SK-N-SH treated with all-trans-retinoic acid at 6 μM for 48 hours (cell line): ENCODE results near the gene TXNL4B.

Source experiments
- ATAC-seq: fragments of 200-7000 bp; cut with Tn5 transposase; 3 replicates; pipeline ENCODE4 v1.9.1; 2020; ENCODE audit warnings: mild to moderate bottlenecking, moderate library complexity
- ARNTL ChIP-seq: fragments of 450-650 bp; formaldehyde crosslinking; IDR thresholded peaks from 2 replicates; pipeline ENCODE4 v1.5.0; 2020; ENCODE audit warnings: low read depth, mild to moderate bottlenecking, moderate library complexity, borderline replicate concordance
- BACH2 ChIP-seq: fragments of 250-450 bp; sonication (Bioruptor Pico); IDR thresholded peaks from 2 replicates; pipeline ENCODE4 v1.9.0; 2021; ENCODE audit warnings: mild to moderate bottlenecking, borderline replicate concordance
- CSDC2 ChIP-seq: fragments of 250-450 bp; sonication (Bioruptor Pico); IDR thresholded peaks from 2 replicates; pipeline ENCODE4 v1.5.0; 2020; ENCODE audit warnings: mild to moderate bottlenecking, moderate library complexity
- ESRRG ChIP-seq: fragments of 250-450 bp; sonication (Bioruptor Pico); IDR thresholded peaks from 2 replicates; pipeline ENCODE4 v1.6.1; 2021; ENCODE audit warnings: mild to moderate bottlenecking
- GLIS3 ChIP-seq: fragments of 250-450 bp; sonication (Bioruptor Pico); IDR thresholded peaks from 2 replicates; pipeline ENCODE4 v1.5.0; 2020; ENCODE audit warnings: mild to moderate bottlenecking, moderate library complexity
- OSR1 ChIP-seq: fragments of 250-450 bp; sonication (Bioruptor Pico); IDR thresholded peaks from 2 replicates; pipeline ENCODE4 v1.8.0; 2022; ENCODE audit warnings: moderate library complexity, mild to moderate bottlenecking, inconsistent platforms
- RARB ChIP-seq: fragments of 250-450 bp; sonication (Bioruptor Pico); IDR thresholded peaks from 2 replicates; pipeline ENCODE4 v1.8.0; 2021; ENCODE audit warnings: mild to moderate bottlenecking, moderate library complexity
- SNAI2 ChIP-seq: fragments of 250-450 bp; sonication (Bioruptor Pico); IDR thresholded peaks from 2 replicates; pipeline ENCODE4 v1.5.0; 2020; ENCODE audit warnings: mild to moderate bottlenecking, moderate library complexity
- TCF4 ChIP-seq: fragments of 250-450 bp; sonication (Bioruptor Pico); IDR thresholded peaks from 2 replicates; pipeline ENCODE4 v1.8.0; 2021; ENCODE audit warnings: mild to moderate bottlenecking, moderate library complexity, borderline replicate concordance
- TOX ChIP-seq: fragments of 250-450 bp; sonication (Bioruptor Pico); IDR thresholded peaks from 2 replicates; pipeline ENCODE4 v1.8.0; 2021; ENCODE audit warnings: mild to moderate bottlenecking, moderate library complexity, borderline replicate concordance
- ZC3H10 ChIP-seq: fragments of 250-450 bp; sonication (Bioruptor Pico); IDR thresholded peaks from 2 replicates; pipeline ENCODE4 v1.5.1; 2021; ENCODE audit warnings: mild to moderate bottlenecking, moderate library complexity
- ZFP3 ChIP-seq: fragments of 250-450 bp; sonication (Bioruptor Pico); IDR thresholded peaks from 2 replicates; pipeline ENCODE4 v1.5.0; 2020; ENCODE audit warnings: mild to moderate bottlenecking, moderate library complexity
- ZFP30 ChIP-seq: fragments of 450-650 bp; formaldehyde crosslinking; IDR thresholded peaks from 2 replicates; pipeline ENCODE4 v1.5.0; 2022; ENCODE audit warnings: mild to moderate bottlenecking, moderate library complexity
- ZNF565 ChIP-seq: fragments of 450-650 bp; formaldehyde crosslinking; conservative IDR thresholded peaks from 2 replicates; pipeline ENCODE4 v1.5.0; 2020; ENCODE audit warnings: low read depth, mild to moderate bottlenecking, moderate library complexity
- ZNF70 ChIP-seq: fragments of 450-650 bp; formaldehyde crosslinking; IDR thresholded peaks from 2 replicates; pipeline ENCODE4 v1.5.0; 2020; ENCODE audit warnings: mild to moderate bottlenecking, moderate library complexity
- ZNF8 ChIP-seq: fragments of 450-650 bp; formaldehyde crosslinking; IDR thresholded peaks from 2 replicates; pipeline ENCODE4 v1.5.0; 2020; ENCODE audit warnings: mild to moderate bottlenecking, moderate library complexity
- TF ChIP-seq, protein P1 (sequence below): fragments of 250-450 bp; sonication (Bioruptor Pico); IDR thresholded peaks from 2 replicates; pipeline ENCODE4 v1.8.0; 2020; ENCODE audit warnings: mild to moderate bottlenecking, moderate library complexity, borderline replicate concordance
- TF ChIP-seq, protein P2 (sequence below): fragments of 250-450 bp; sonication (Bioruptor Pico); IDR thresholded peaks from 2 replicates; pipeline ENCODE4 v1.5.1; 2021; ENCODE audit warnings: mild to moderate bottlenecking, moderate library complexity
- TF ChIP-seq, protein P3 (sequence below): fragments of 250-450 bp; sonication (Bioruptor Pico); IDR thresholded peaks from 2 replicates; pipeline ENCODE4 v1.8.0; 2021; ENCODE audit warnings: low read depth, mild to moderate bottlenecking, moderate library complexity, borderline replicate concordance
- TF ChIP-seq, protein P4 (sequence below): fragments of 250-450 bp; sonication (Bioruptor Pico); IDR thresholded peaks from 2 replicates; pipeline ENCODE4 v1.5.0; 2020; ENCODE audit warnings: mild to moderate bottlenecking, moderate library complexity

The TXNL4B gene

DNA sequence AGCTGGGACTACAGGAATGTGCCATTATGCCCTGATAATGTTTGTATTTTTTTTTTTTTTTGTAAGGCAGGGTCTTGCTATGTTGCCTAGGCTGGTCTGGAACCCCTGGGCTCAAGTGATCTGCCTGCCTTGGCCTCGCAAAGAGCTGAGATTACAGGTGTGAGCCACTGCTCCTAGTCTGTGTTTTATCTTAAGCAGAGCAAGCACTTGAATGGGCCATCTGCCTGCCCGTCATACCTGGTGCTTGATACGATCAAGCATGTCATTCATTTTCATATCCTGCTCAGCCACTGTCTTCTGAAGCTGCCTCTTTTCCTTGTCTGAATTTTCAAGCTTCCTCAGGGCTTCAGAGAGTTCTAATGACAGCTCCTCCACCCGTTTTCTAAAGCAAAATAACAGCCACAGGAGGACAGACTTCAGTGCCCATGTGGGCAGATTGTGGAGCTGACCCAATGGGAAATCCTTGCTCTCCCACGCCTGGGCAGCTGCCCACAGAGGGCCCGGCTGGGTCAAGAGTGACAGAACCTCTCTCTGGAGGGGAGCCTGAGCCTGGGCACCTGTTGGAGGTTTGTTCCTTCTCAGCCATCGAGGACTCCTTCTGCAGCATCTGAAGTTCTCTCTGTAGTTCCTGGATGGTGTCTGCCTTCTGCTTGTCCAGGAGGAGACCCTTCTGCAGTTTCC is 36.7 kb upstream of the TXNL4B start:
- TF ChIP-seq ESRRG: no peak
- no peak for TF ChIP-seq TCF4
- TF ChIP-seq ZFP3: no peak
- TF ChIP-seq, protein P1, sequence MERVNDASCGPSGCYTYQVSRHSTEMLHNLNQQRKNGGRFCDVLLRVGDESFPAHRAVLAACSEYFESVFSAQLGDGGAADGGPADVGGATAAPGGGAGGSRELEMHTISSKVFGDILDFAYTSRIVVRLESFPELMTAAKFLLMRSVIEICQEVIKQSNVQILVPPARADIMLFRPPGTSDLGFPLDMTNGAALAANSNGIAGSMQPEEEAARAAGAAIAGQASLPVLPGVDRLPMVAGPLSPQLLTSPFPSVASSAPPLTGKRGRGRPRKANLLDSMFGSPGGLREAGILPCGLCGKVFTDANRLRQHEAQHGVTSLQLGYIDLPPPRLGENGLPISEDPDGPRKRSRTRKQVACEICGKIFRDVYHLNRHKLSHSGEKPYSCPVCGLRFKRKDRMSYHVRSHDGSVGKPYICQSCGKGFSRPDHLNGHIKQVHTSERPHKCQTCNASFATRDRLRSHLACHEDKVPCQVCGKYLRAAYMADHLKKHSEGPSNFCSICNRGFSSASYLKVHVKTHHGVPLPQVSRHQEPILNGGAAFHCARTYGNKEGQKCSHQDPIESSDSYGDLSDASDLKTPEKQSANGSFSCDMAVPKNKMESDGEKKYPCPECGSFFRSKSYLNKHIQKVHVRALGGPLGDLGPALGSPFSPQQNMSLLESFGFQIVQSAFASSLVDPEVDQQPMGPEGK (CRISPR knock-in tag): no peak
- TF ChIP-seq, protein P2, sequence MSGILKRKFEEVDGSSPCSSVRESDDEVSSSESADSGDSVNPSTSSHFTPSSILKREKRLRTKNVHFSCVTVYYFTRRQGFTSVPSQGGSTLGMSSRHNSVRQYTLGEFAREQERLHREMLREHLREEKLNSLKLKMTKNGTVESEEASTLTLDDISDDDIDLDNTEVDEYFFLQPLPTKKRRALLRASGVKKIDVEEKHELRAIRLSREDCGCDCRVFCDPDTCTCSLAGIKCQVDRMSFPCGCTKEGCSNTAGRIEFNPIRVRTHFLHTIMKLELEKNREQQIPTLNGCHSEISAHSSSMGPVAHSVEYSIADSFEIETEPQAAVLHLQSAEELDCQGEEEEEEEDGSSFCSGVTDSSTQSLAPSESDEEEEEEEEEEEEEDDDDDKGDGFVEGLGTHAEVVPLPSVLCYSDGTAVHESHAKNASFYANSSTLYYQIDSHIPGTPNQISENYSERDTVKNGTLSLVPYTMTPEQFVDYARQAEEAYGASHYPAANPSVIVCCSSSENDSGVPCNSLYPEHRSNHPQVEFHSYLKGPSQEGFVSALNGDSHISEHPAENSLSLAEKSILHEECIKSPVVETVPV (CRISPR knock-in tag): no peak
- TF ChIP-seq ARNTL (CRISPR knock-in tag): no peak
- no peak for TF ChIP-seq ZNF70 (CRISPR knock-in tag)
- TF ChIP-seq RARB (CRISPR knock-in tag): no peak
- no peak for TF ChIP-seq CSDC2 (CRISPR knock-in tag)
- TF ChIP-seq OSR1 (CRISPR knock-in tag): no peak
- TF ChIP-seq, protein P3, sequence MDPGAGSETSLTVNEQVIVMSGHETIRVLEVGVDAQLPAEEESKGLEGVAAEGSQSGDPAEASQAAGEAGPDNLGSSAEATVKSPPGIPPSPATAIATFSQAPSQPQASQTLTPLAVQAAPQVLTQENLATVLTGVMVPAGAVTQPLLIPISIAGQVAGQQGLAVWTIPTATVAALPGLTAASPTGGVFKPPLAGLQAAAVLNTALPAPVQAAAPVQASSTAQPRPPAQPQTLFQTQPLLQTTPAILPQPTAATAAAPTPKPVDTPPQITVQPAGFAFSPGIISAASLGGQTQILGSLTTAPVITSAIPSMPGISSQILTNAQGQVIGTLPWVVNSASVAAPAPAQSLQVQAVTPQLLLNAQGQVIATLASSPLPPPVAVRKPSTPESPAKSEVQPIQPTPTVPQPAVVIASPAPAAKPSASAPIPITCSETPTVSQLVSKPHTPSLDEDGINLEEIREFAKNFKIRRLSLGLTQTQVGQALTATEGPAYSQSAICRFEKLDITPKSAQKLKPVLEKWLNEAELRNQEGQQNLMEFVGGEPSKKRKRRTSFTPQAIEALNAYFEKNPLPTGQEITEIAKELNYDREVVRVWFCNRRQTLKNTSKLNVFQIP: no peak
- ATAC-seq: no peak

DNA sequence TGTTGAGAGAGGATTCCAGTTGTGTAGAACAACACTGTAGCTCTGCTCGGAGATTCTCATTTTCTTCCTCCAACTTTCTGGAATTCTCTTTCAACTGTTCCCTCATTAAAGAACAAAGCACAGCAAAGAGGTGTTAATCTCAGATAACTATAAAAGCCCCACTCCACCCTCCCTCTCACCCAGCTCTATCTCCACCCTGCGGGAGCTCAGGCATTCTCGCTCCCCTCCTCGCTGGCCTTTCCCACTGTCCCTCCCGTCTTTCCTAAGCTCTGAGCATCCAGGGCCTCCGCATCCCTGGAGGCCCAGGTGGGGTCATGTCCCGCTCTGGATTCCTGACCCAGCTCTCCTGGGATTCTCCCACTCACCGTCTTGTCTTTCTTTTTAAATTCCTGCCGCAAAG is 35.3 kb upstream of the TXNL4B start:
- ATAC-seq: no peak
- TF ChIP-seq GLIS3 (CRISPR knock-in tag): no peak
- TF ChIP-seq, protein P2 (CRISPR knock-in tag): no peak
- TF ChIP-seq ESRRG: no peak
- TF ChIP-seq TCF4: no peak
- no peak for TF ChIP-seq ZNF565 (CRISPR knock-in tag)
- TF ChIP-seq ZC3H10 (CRISPR knock-in tag): no peak
- no peak for TF ChIP-seq CSDC2 (CRISPR knock-in tag)
- no peak for TF ChIP-seq OSR1 (CRISPR knock-in tag)
- no peak for TF ChIP-seq ZNF8 (CRISPR knock-in tag)
- no peak for TF ChIP-seq RARB (CRISPR knock-in tag)
- TF ChIP-seq BACH2 (CRISPR knock-in tag): no peak
- no peak for TF ChIP-seq ARNTL (CRISPR knock-in tag)
- no peak for TF ChIP-seq SNAI2 (CRISPR knock-in tag)
- TF ChIP-seq, protein P4, sequence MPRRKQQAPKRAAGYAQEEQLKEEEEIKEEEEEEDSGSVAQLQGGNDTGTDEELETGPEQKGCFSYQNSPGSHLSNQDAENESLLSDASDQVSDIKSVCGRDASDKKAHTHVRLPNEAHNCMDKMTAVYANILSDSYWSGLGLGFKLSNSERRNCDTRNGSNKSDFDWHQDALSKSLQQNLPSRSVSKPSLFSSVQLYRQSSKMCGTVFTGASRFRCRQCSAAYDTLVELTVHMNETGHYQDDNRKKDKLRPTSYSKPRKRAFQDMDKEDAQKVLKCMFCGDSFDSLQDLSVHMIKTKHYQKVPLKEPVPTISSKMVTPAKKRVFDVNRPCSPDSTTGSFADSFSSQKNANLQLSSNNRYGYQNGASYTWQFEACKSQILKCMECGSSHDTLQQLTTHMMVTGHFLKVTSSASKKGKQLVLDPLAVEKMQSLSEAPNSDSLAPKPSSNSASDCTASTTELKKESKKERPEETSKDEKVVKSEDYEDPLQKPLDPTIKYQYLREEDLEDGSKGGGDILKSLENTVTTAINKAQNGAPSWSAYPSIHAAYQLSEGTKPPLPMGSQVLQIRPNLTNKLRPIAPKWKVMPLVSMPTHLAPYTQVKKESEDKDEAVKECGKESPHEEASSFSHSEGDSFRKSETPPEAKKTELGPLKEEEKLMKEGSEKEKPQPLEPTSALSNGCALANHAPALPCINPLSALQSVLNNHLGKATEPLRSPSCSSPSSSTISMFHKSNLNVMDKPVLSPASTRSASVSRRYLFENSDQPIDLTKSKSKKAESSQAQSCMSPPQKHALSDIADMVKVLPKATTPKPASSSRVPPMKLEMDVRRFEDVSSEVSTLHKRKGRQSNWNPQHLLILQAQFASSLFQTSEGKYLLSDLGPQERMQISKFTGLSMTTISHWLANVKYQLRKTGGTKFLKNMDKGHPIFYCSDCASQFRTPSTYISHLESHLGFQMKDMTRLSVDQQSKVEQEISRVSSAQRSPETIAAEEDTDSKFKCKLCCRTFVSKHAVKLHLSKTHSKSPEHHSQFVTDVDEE (CRISPR knock-in tag): no peak
- TF ChIP-seq ZFP30: no peak
- TF ChIP-seq, all 23 proteins: peak for 0

DNA sequence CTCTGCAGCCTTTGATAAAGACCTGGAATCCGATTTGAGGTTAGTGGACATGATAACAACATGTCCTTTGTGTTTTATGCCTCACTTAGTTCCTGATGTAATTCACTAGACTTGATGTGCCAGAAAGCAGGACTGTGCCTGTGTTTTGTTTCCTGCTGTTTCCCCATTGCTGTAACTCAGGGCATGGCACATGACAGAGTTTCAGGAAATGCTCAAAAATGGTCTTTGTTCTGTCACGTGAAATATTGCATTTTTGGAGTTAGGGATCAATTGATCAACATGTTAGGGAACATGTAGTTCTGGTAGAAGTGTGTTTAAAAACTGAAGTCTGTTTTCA is 33.0 kb upstream of the TXNL4B start:
- no peak for ATAC-seq
- TF ChIP-seq TOX (CRISPR knock-in tag): no peak
- TF ChIP-seq SNAI2 (CRISPR knock-in tag): no peak
- no peak for TF ChIP-seq TCF4
